ENCODE data around the gene FCRL2.

GRCh38 chr1:157700732-157701131 lies 76.2 kb downstream of the FCRL2 start, which contains the start of gene FCRL3:
- TF ChIP-seq CTCF (IDR thresholded peaks at IDR 0.05) (no peak), POLR2A (IDR thresholded peaks at IDR 0.05) (no peak)
